ENCODE measurements around the gene CTPS2. TPM values are rescaled to one million over a fixed set of nuclear protein-coding genes. Genes with fewer than 3 reads are reported as not detected.
"Not testable (repeated sequence)": the region's sequence is repeated elsewhere in the genome, so short reads cannot be mapped to it uniquely, and the experiment has no call there.

Gene CTPS2, protein sequence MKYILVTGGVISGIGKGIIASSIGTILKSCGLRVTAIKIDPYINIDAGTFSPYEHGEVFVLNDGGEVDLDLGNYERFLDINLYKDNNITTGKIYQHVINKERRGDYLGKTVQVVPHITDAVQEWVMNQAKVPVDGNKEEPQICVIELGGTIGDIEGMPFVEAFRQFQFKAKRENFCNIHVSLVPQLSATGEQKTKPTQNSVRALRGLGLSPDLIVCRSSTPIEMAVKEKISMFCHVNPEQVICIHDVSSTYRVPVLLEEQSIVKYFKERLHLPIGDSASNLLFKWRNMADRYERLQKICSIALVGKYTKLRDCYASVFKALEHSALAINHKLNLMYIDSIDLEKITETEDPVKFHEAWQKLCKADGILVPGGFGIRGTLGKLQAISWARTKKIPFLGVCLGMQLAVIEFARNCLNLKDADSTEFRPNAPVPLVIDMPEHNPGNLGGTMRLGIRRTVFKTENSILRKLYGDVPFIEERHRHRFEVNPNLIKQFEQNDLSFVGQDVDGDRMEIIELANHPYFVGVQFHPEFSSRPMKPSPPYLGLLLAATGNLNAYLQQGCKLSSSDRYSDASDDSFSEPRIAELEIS
- total RNA-seq (2014; rRNA removed; shearing (Covaris generic)) = 30.0 and 32.9 TPM in 2 replicates

DNA sequence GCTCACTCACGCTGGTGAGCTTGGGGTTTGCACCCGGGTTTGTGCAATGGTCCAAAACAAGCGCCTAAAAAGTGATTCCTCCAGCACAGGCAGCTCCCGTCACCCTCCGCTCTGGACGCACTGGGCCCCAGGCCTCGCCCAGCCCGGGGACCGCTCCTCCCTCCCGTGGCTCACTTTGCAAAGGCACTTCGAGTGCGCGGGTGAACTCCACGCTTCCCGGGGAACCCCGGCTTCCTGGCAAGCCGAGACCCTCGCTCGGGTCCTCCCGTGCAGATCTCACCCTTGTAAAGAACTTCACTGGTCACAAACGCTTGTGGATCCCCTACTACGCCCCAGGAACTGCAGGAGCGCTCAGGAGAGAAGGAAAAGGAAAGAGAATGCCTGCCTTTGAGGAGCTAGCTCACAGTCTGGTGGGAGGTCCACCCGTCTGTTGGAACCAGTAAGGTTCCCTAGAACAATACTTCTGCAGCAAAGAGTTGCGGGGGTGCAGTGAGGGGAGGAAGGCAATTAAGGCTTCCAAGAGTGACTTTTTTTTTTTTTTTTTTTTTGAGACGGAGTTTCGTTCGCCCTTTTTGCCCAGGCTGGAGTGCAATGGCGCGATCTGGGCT, at the start of gene CTPS2:
Gene CTPS2, minus strand, starts transcription at position 122 of the 608 bp plus-strand sequence. CDS start 9,767 bp downstream, outside the sequence.
- DNase-seq (ENCODE audit: low spot score) = peak; percentile 48

DNA sequence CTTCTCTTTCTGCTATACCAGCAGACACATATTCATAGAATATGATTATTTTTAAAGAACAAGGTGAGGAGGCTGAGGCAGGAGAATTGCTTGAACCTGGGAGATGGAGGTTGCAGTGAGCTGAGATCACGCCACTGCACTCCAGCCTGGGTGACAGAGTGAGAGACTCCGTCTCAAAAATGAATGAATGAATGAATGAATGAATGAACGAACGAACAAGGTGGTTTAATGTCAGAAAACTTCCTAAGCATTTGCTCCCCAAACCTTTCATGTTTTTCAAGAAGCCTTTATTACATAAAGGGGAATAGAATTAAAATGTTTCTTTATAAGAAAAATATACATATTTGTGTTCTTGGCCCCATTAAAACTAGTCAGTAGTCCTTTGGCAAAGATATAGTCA, 49.0 kb upstream of the CTPS2 start:
- not testable (repeated sequence) for DNase-seq (ENCODE audit: low spot score)

DNA sequence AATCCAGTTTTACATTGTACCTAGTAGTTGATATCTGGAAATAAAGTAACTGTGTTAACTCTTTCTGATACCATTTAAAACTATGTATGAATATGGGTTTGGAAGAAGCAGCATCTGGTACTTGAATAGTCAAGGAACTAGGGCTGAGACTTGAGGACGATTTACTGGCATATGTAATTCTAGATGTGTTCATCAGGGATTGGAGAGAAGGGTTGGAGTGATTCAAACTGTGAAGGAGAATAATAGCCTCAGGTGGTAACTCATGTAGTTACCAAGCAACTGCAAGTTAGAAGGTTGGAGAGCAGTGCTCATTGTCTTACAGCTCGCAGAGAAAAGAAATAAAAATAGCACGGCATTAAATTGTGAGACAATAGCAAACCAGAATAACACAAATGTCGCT, 44.3 kb upstream of the CTPS2 start:
- DNase-seq (ENCODE audit: low spot score) = no peak

DNA sequence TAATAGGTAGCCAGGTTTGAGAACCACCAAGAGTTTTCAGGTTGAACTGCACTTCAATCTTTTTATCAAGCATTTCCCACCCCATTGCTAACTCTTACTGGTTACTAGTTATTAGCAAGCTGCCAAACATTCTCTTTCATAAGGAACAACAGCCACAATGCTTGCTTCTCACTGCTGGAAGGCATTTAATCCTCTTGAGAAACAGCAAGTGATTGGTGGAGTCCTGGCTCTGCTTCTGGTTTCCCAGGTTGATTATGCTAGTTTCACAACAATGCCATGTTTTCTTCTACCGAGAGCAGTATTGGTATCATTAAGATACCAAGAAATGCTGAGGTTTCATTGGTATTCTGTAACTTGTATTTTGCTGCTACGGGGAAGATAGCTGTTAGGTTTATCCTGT, 41.5 kb upstream of the CTPS2 start:
- DNase-seq (ENCODE audit: low spot score) = no peak

DNA sequence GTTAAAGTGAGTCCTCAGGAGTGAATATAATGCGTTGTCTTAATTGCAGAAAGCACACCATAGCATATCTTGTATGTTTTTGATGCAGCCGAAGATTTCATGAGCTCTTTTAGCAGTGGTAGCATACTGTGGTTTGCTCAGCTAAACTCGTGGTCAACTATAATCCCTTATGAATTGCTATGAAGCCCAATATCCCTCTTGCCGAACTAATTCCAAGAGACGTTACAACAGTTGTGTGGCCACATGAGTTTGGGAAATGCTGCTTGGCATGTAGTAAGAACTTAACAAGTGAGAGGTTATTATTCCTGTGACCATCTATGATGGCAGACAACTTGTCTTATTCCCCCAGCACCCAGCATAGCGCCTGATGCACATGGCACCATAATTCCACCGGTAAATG, 37.7 kb upstream of the CTPS2 start:
- no peak for DNase-seq (ENCODE audit: low spot score)

DNA sequence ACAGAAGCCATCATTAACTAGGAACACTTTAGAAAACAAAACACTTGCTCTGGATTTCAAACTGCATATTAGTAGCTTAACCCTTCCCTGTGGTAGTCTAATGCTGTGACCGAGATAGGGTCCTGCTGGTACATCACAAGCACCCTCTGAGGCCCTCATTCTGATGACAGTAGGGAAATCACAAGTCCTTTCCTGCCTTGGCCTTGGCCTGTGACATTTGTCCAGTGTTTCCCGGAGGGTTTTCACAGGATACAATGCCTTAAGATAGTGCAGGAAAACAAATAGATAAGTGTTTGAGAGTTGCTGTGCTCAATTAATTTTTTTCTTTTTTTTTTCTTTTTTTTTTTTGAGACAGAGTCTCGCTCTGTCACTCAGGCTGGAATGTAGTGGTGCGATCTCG, 36.0 kb upstream of the CTPS2 start:
- no peak for DNase-seq (ENCODE audit: low spot score)

DNA sequence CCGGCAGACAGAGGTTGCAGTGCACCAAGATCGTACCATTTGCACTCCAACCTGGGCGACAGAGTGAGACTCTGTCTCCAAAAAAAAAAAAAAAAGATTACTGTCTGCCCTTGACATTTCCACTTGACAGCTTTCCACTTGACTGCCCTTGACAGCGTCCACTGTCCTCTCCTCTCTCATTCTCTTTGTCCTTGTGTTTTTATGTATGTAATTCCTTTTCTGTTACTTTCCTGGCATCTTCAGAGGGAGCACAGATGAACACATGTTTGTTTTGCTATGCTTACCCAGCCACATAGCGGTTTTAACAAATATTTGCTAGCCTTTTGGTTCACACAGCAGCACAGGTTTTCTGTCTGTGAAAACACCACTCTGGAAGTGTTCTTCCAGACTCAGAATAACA, 33.2 kb upstream of the CTPS2 start:
- no peak for DNase-seq (ENCODE audit: low spot score)

DNA sequence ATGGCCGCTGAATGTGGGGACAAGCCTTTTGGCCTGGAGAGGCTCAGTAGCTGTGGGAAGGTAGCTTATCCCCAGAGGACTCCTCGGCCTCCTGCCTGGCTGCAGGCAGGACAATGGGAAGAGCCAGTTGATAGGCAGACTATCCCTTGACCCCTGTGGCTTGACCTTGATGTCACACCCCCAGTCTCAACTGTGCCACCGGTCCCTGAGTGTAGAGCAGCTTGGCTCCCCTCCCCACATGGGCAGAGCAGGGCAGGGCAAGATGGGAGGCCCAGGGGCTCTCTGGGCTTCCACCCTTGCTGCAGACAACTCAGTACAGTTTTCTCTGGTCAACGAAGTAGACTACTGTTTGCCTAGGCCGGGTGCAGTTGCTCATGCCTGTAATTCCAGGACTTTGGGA, 32.6 kb upstream of the CTPS2 start:
- DNase-seq (ENCODE audit: low spot score) = no peak

DNA sequence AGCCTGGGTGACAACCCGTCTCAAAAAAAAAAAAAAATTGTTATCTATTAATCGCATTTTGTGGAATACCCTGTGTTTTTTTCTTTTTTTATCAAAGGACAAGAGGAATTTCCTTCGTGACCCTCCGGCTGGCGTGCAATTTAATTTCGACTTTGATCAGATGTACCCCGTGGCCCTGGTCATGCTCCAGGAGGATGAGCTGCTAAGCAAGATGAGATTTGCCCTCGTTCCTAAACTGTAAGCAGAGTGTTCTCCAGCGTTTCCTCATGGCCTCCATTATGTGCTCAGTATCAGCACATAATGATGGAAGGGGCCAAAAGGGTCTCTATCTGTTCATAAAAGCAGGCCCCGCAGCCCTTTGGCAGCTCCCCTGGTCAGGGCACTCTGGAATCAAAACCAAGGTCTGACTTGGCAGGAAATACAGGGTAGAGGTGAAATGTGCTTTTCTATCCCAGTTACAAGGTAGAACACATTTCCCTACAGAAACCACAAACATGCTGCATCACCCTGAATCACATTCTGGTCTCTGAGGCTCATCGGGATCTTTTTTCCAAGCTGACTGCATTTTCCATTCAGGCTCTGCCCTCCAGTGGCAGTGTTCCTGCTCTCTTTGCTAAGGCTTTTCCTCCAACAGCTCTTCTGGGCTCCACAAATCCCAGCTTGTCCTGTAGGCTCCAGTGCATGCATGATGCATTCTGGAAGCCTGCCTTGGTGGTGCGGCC, 31.3 kb upstream of the CTPS2 start:
- DNase-seq (ENCODE audit: low spot score) = peak; percentile 91

DNA sequence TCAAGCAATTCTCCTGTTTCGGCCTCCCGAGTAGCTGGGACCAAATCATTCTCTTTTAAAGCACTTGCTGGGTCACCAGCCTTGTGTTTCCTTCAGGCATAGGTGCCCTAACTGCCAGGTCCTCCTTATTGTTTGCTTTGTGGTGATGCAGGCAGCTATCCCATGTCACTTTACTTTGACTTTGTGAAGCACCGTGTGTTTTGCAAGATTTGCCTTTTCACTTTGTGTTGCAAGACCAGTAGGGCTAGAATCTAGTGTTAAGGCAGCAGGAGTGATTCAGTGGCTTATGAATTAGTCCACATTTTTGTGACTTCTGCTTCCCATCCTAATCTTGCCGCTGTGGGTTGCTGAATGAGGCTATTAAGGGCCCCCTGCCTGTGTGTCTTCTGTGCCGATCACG, 27.1 kb upstream of the CTPS2 start:
- DNase-seq (ENCODE audit: low spot score) = no peak

DNA sequence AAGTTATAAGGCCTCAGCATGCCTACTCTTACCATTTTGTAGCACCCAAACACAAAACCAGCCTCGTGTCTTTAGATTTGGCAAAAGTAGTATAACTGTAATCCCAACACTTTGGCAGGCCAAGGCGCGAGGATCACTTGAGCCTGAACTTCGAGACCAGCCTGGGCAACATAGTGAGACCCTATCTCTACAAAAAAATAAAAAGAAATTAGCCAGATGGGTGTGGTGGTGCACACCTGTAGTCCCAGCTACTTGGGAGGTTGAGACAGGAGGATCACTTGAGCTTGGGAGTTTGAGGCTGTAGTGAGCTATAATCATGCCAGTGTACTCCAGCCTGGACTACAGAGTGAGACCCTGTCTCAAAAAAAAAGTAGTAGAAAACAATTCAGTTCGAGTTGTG, 24.6 kb upstream of the CTPS2 start:
- DNase-seq (ENCODE audit: low spot score) = no peak

DNA sequence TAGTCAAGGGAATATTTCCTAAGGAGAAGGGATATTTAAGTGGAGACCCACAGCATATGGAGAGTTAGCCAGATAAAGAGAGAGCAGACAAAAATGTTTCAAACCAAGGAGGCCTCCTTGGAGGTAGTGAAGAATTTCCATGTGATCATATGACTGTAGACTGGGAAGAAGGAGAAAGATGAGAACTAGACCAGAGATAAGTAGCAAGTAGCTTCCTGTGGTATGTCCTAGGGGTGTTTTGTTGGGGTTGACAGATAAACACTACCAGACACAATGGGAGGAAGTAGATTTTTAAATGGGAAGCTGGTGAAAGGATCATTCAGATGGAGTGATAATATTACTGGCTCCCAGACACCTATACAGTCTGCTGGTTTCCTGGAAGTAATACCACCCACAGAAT, 20.5 kb upstream of the CTPS2 start:
- no peak for DNase-seq (ENCODE audit: low spot score)

DNA sequence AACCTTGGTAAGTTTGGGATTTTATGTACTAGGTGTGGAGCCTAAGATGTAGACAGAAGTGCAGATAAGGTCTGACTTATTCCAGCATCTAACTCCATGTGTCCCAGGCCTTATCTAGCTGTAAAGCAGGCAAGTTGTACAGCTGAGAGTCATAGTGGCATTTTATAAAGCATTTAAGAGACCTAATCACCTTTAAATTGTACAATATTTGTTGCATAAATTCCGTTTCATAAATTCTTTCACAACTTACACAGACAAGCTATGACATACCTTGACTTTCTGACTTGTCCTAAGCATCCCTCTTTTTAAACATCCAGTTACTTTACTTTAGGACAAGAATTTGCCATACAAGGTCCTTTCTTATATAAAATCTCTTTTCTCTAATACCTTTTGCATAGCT, 18.0 kb upstream of the CTPS2 start:
- DNase-seq (ENCODE audit: low spot score) = no peak

DNA sequence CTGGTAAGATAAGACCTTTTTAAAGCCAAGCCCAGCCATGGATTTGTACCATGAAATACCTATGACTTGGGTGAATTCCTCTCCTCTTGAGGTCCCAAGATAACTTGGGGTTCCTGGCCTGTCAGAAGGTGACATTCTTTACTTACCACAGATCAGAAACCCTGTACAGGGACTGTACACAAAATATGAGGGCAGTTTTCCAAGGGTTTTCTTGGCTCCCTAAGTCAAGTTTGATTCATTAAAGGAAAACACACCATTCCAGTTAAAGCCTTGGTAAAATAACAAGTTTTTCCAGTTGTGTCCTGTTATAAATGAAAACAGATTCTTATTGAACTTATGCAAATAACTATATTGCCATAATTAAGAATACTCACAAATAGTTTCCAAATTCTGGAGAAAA, 15.2 kb upstream of the CTPS2 start:
- no peak for DNase-seq (ENCODE audit: low spot score)

DNA sequence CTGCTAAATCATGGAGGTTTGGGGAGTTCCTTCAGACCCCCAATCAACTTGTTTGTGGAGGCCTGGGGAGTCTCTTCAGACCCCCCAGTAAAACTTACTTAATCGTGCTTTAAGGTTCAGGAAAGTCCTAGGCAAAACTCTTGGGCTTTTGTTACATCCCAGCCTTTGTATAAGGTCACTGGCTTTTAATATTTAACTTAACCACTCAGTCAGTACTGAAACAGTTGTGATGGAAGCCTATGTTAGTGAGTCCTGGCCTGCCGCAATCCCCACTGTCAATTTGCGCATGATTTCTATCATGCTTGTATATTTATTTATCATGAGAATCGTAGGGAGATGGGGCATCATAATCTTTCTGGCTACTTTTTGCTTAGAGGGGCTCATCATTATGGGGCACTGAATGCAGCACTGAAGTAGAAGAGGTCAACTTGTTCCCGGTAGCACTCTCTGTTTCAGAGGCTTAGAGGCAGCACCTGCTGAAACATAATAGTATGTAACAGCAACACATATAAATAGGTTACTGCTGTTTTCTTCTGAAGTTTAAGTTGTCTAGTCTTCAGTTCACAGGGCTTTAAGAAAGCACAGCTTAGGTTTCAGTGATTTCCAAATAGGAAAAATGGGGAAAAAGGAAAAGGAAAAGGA, 14.0 kb upstream of the CTPS2 start:
- DNase-seq (ENCODE audit: low spot score) = not testable (repeated sequence)

DNA sequence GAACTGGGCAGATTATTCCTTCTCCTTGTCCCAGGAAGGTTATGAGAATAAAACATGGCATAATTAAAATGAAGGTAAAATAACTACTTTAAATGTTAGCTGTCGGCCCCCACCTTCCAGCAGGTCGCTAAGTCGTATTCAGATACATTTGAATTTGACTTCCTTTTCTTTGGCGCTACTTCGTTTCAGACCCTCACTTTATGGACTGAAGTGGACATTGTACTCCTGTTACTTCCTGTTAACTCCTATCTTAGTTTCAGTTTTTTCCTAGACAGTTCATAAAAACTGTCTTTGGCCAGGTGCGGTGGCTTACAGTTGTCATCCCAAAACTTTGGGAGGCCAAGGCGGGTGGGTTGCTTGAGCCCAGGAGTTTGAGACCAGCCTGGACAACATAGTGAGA, 12.6 kb upstream of the CTPS2 start:
- DNase-seq (ENCODE audit: low spot score) = no peak

DNA sequence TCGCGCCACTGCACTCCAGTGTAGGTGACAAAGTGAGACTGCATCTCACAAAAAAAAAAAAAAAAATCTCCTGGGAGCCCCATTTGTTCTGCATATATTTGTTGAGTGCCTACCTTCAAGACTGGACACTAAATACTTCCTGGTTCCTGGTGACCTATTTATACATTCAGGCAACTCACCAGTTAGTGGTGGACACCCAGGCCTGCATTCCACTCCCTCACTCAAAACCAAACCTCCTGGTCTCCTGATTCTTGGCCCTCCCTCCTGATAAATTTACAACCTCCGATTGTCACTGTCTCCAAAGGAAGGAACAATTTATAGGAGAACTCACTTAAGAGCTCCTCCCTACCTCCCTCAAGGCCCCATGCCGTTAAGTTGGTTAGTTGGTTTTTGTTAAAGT, 10.0 kb upstream of the CTPS2 start:
- DNase-seq (ENCODE audit: low spot score) = no peak

DNA sequence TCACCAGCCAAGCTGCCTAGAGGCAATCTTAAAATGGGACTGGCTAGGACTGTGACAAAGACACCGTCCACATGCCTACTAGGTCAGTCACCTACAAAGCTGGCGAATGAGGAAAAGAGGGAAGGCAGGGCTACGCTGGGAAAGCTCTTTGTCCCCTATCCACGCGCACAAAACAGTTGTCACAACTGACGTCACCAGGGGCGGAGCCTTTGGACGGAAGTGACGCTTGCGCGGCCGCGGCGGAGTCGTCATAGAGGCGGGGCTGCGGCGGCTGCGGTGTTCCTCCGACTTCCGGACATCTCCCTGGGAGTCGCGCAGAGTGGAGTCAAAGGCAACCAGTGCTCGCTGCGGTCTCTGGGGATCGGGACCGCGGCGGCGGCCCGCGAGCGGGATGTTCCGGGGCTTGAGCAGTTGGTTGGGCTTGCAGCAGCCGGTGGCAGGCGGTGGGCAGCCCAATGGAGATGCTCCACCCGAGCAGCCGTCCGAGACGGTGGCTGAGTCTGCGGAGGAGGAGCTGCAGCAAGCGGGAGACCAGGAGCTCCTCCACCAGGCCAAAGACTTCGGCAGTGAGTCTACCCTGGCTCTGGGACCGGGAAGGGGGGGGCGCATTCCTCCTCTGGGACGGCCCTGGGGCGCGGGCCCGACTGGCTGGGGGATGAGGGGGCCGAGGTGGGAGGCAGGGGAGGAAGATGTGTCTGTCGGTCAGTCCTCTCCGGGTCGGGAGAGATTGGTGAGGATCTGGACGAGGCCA, 7.0 kb upstream of the CTPS2 start, which contains the start of gene SYAP1:
Gene SYAP1, plus strand, starts transcription at position 279 of the 751 bp plus-strand sequence. Its CDS starts 113 bp downstream, at position 392.
- DNase-seq (ENCODE audit: low spot score) = peak; percentile 97

DNA sequence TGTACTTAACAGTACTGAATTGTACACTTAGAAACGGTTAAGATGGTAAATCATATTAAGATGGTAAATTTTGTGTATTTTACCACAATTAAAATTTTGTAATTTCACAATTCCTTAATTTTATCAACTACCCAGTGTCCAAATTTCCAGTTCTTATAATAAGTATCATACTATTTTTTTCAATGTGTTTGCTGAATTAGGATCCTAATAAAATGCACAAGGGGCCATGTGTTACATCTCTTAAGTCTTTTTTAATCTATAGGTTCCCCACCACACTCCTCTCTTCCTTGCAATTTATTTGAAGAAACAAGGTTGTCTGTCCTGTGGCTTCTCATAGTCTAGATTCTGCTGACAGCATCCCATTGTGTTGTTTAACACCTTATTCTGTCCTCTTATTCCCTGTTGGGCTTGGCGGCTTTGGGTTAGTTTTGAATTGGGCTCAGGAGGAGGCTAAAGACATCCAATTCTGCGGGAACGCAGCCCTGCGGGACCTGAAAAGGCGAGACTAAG, 6.4 kb upstream of the CTPS2 start:
- no peak for DNase-seq (ENCODE audit: low spot score)

DNA sequence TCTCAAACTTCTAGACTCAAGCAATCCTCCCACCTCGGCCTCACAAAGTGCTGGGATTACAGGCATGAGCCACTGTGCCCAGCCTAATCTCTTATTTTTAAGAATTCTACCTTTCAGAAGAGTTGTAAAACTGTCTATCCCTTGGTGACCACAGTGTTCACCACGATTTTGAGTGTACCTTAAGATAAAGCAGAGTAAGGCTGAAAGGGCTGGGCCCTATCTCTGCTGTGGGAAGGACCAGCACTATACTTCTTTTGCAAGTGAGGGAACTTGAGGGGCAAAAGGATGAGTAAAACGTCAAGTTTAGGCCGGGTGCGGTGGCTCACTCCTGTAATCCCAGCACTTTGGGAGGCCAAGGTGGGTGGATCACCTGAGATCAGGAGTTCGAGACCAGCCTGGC, 4.0 kb upstream of the CTPS2 start:
- DNase-seq (ENCODE audit: low spot score) = not testable (repeated sequence)

DNA sequence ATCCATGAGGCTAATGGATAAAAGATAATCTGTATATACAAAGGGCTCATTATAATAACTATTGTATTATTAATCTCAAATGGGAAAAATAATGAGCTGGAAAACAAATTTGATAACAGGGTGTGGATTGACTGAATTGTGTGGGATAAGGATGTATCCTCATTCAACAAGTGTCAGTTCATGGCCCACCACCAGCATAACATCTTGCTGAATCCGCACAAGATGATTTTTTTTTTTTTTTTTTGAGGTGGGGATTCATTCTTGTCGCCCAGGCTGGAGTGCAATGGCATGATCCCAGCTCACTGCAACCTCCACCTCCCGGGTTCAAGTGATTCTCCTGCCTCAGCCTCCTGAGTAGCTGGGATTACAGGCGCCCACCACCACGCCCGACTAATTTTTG, 3.2 kb upstream of the CTPS2 start:
- not testable (repeated sequence) for DNase-seq (ENCODE audit: low spot score)
